GM12878 (cell line): ENCODE results near the gene RTN4R. TPM values are rescaled to one million over a fixed set of nuclear protein-coding genes. Genes with fewer than 3 reads are reported as not detected.

Source experiments
- ATAC-seq: fragments of 200-7000 bp; cut with Tn5 transposase; 3 replicates; pipeline ENCODE4 v1.9.1; 2020; ENCODE audit warnings: mild to moderate bottlenecking, moderate library complexity
- BruUV-seq: library from RNA; stranded (reverse); fragments of 400-500 nt; replicated peaks from 2 replicates; lab custom pipeline; 2021; lab: Mats Ljungman, UMichigan
- CTCF ChIA-PET: fragments of 300-600 bp; sonication (Branson Sonifier 250); formaldehyde crosslinking; extraction: SDS; loops from one replicate; lab custom pipeline; 2021; ENCODE audit warnings: inconsistent platforms; lab: Yijun Ruan, JAX
- POLR2A ChIA-PET: fragments of 350-600 bp; formaldehyde crosslinking; extraction: SDS; loops from one replicate; lab custom pipeline; 2021; ENCODE audit warnings: inconsistent platforms; lab: Charles Lee
- RAD21 ChIA-PET: fragments of 300-600 bp; sonication (Branson Sonifier 250); formaldehyde crosslinking; loops from one replicate; lab custom pipeline; 2023; ENCODE audit warnings: antibody characterized with exemption; ENCODE audit not compliant: unreplicated experiment; lab: Charles Lee
- SMC1A ChIA-PET: fragments of 300-600 bp; sonication (Branson Sonifier 250); formaldehyde crosslinking; loops from one replicate; lab custom pipeline; 2023; ENCODE audit not compliant: unreplicated experiment, uncharacterized antibody; lab: Charles Lee
- DNase-seq: peaks from one replicate; pipeline ENCODE4 v3.0.0-alpha.2; 2011; ENCODE audit warnings: low read depth, low spot score
- FAIRE-seq: peaks from 3 replicates; lab custom pipeline; 2011; peaks lifted over from hg19 to GRCh38; lab: Jason Lieb, UNC
- H2AFZ ChIP-seq: 2 replicates; pipeline ENCODE4 v1.6.0; 2011; ENCODE audit warnings: low read depth, low read length, control low read depth; ENCODE audit not compliant: control insufficient read depth
- H3K27ac ChIP-seq: 2 replicates; pipeline ENCODE4 v1.5.1; 2011; ENCODE audit warnings: control low read depth; ENCODE audit not compliant: control insufficient read depth, insufficient read depth
- H3K27me3 ChIP-seq, 2 experiments: replicated peaks in 1 of 2; 2 replicates each; pipeline versions ENCODE4 v1.6.0 to v1.6.1; 2011; ENCODE audit warnings: low read length in 1 of 2; ENCODE audit not compliant: control insufficient read depth in 2 of 2, insufficient read depth in 2 of 2
- H3K36me3 ChIP-seq, 2 experiments: 2 replicates each; pipeline ENCODE4 v1.5.1; 2011; ENCODE audit warnings: low read length in 1 of 2; ENCODE audit not compliant: control insufficient read depth in 2 of 2, insufficient read depth in 2 of 2
- H3K4me1 ChIP-seq: 2 replicates; pipeline ENCODE4 v1.6.1; 2011; ENCODE audit warnings: mild to moderate bottlenecking, low read length, moderate library complexity, mixed read lengths; ENCODE audit not compliant: control insufficient read depth, insufficient read depth
- H3K4me2 ChIP-seq: 2 replicates; pipeline ENCODE4 v1.6.0; 2011; ENCODE audit warnings: control low read depth; ENCODE audit not compliant: control insufficient read depth, insufficient read depth
- H3K4me3 ChIP-seq: fragments of 200-600 bp; sonication (generic); 2 replicates; pipeline ENCODE4 v1.5.1; 2016
- H3K79me2 ChIP-seq: 2 replicates; pipeline ENCODE4 v1.6.0; 2011; ENCODE audit warnings: low read length; ENCODE audit not compliant: control insufficient read depth, insufficient read depth
- H3K9ac ChIP-seq: 2 replicates; pipeline ENCODE4 v1.8.0; 2011; ENCODE audit warnings: low read length, control low read depth, mixed read lengths; ENCODE audit not compliant: control insufficient read depth, insufficient read depth
- H3K9me3 ChIP-seq: replicated peaks from 3 replicates; pipeline ENCODE4 v1.5.1; 2011; ENCODE audit warnings: mild to moderate bottlenecking, low read length; ENCODE audit not compliant: control insufficient read depth, insufficient read depth
- H4K20me1 ChIP-seq: 2 replicates; pipeline ENCODE4 v1.6.0; 2011; ENCODE audit not compliant: control insufficient read depth, insufficient read depth
- ASH2L ChIP-seq: fragments of 300-600, 200-600 bp; sonication (generic); IDR thresholded peaks from 2 replicates; pipeline ENCODE4 v1.6.1; 2017; ENCODE audit warnings: low read depth, mild to moderate bottlenecking, borderline replicate concordance
- EGR1 ChIP-seq, 2 experiments: IDR thresholded peaks; 1 replicate in 1 of 2; 2 replicates in 1 of 2; pipeline ENCODE4 v1.6.1; 2011 to 2012; ENCODE audit warnings: low read depth in 2 of 2, low read length in 2 of 2, borderline replicate concordance in 1 of 2, mild to moderate bottlenecking in 1 of 2, moderate library complexity in 1 of 2
- ESRRA ChIP-seq: IDR thresholded peaks from 2 replicates; pipeline ENCODE4 v1.6.1; 2012; ENCODE audit warnings: mild to moderate bottlenecking, low read length, improper control_type of control experiment
- HDAC2 ChIP-seq: fragments of 200-600 bp; sonication (generic); IDR thresholded peaks from 2 replicates; pipeline ENCODE4 v1.6.1; 2017
- IKZF2 ChIP-seq, 2 experiments: fragments of 450-650 bp; IDR thresholded peaks; 2 replicates each; pipeline ENCODE4 v1.6.1; 2017; ENCODE audit warnings: mild to moderate bottlenecking in 2 of 2, moderate library complexity in 2 of 2
- JUND ChIP-seq: IDR thresholded peaks from 2 replicates; pipeline ENCODE4 v1.6.1; 2012; ENCODE audit warnings: low read depth, mild to moderate bottlenecking, low read length, improper control_type of control experiment, moderate library complexity
- KAT2A ChIP-seq: conservative IDR thresholded peaks from 2 replicates; pipeline ENCODE4 v1.6.1; 2011; ENCODE audit warnings: low read depth, low read length; ENCODE audit not compliant: control insufficient read depth
- MEF2B ChIP-seq: fragments of 450-650 bp; IDR thresholded peaks from 2 replicates; pipeline ENCODE4 v1.6.1; 2018; ENCODE audit warnings: mild to moderate bottlenecking, moderate library complexity; ENCODE audit not compliant: partially characterized antibody, poor library complexity, severe bottlenecking
- NBN ChIP-seq: fragments of 450-650 bp; IDR thresholded peaks from 2 replicates; pipeline ENCODE4 v1.6.1; 2016
- NFXL1 ChIP-seq: fragments of 450-650 bp; IDR thresholded peaks from 2 replicates; pipeline ENCODE4 v1.6.1; 2017; ENCODE audit warnings: antibody characterized with exemption, mild to moderate bottlenecking, borderline replicate concordance
- NR2F1 ChIP-seq: fragments of 450-650 bp; conservative IDR thresholded peaks from 2 replicates; pipeline ENCODE4 v1.6.1; 2017; ENCODE audit warnings: mild to moderate bottlenecking
- RBBP5 ChIP-seq: fragments of 200-600 bp; sonication (generic); conservative IDR thresholded peaks from 2 replicates; pipeline ENCODE4 v1.6.1; 2016
- SMARCA5 ChIP-seq: fragments of 450-650 bp; IDR thresholded peaks from 2 replicates; pipeline ENCODE4 v1.6.1; 2017; ENCODE audit warnings: mild to moderate bottlenecking
- SPI1 ChIP-seq: IDR thresholded peaks from 2 replicates; pipeline ENCODE4 v1.6.1; 2011; ENCODE audit warnings: low read depth, mild to moderate bottlenecking, low read length, moderate library complexity, borderline replicate concordance; ENCODE audit not compliant: insufficient read depth
- SREBF1 ChIP-seq: IDR thresholded peaks from 2 replicates; pipeline ENCODE4 v1.6.1; 2012; ENCODE audit warnings: mild to moderate bottlenecking, low read length
- TBL1XR1 ChIP-seq: IDR thresholded peaks from 2 replicates; pipeline ENCODE4 v1.6.1; 2012; ENCODE audit warnings: low read depth, low read length, improper control_type of control experiment
- TCF12 ChIP-seq: IDR thresholded peaks from 2 replicates; pipeline ENCODE4 v1.6.1; 2011; ENCODE audit warnings: low read depth, mild to moderate bottlenecking, low read length
- TCF3 ChIP-seq: IDR thresholded peaks from 2 replicates; pipeline ENCODE4 v1.6.1; 2012; ENCODE audit warnings: low read depth, mild to moderate bottlenecking, low read length, borderline replicate concordance; ENCODE audit not compliant: insufficient read depth
- YY1 ChIP-seq: IDR thresholded peaks from 2 replicates; pipeline ENCODE4 v1.6.1; 2011; ENCODE audit warnings: low read depth, mild to moderate bottlenecking, low read length
- ZNF274 ChIP-seq: IDR thresholded peaks from one replicate; pipeline ENCODE4 v1.8.0; 2011; ENCODE audit not compliant: insufficient read length, insufficient read depth
- ZNF622 ChIP-seq: fragments of 450-650 bp; IDR thresholded peaks from 2 replicates; pipeline ENCODE4 v1.6.1; 2017; ENCODE audit warnings: mild to moderate bottlenecking, inconsistent platforms
- WGBS: methylation state at CpG from one replicate; pipeline ENCODE4 v1.1.6; 2016; ENCODE audit warnings: low lambda C conversion rate; ENCODE audit not compliant: insufficient replicate concordance, insufficient coverage; ENCODE audit errors: missing lambda C conversion rate; 5-methylcytosine and 5-hydroxymethylcytosine counted together
- in situ Hi-C: fragments of 300-500 bp; cut with MboI; formaldehyde crosslinking; loops from 9 replicates; pipeline ENCODE4 v1.14.3; 2018; ENCODE audit warnings: mixed read lengths
- intact Hi-C: fragments of 100-400 bp; cut with micrococcal nuclease; formaldehyde crosslinking; loops from one replicate; pipeline ENCODE4 v1.14.2; 2022; ENCODE audit not compliant: unreplicated experiment
- polyA plus RNA-seq, 11 experiments: library from polyadenylated mRNA; depleted of rRNA in 4 of 11; unstranded in 6 of 11; stranded (reverse) in 5 of 11; fragments of >200 nt; fragmentation: Nextera tagmentation in 4 of 11; fragmentation: Illumina TruSeq in 1 of 11; extraction: Ambion mirVana in 4 of 11; extraction: Trizol in 1 of 11; gene quantifications; 1 replicate in 1 of 11; 2 replicates in 10 of 11; pipeline versions ENCODE4 v1.2.1 to v1.2.3, GENCODE V29; 2011 to 2016; ENCODE audit warnings: inconsistent platforms in 2 of 11, missing spikeins in 2 of 11, low read depth in 1 of 11
- total RNA-seq, 4 experiments: library from RNA; depleted of rRNA in 3 of 4; stranded (reverse); fragments of >200 nt in 3 of 4; fragmentation: Illumina TruSeq in 1 of 4; extraction: Trizol in 1 of 4; gene quantifications; 2 replicates each; pipeline versions ENCODE4 v1.2.1 to v1.2.3, GENCODE V29; 2013 to 2021
- TF ChIP-seq, protein P1 (sequence below): fragments of 150-350 bp; IDR thresholded peaks from 2 replicates; pipeline ENCODE4 v1.6.1; 2014; ENCODE audit warnings: mild to moderate bottlenecking, low read depth, low read length

Gene RTN4R
- total and polyA plus RNA-seq, 10 of the 15 experiments (the other 5 are each of a cell fraction or from before 2014, with no cell fraction given) = 0.03 to 1.0 (median 0.60) TPM; not detected in 2

- TF ChIP-seq EGR1 (IDR thresholded peaks at IDR 0.05; ENCODE audit: borderline replicate concordance in 1 of 2, low read depth in 2 of 2, low read length in 2 of 2) = no peak
- TF ChIP-seq MEF2B = no peak
- no peak for TF ChIP-seq TCF12
- no peak for TF ChIP-seq SPI1
- TF ChIP-seq SREBF1 = no peak
- no peak for TF ChIP-seq NBN
These were observed 4.6 kb upstream of the RTN4R start (continued) for GRCh38 chr22:20272700-20273099.

DNA sequence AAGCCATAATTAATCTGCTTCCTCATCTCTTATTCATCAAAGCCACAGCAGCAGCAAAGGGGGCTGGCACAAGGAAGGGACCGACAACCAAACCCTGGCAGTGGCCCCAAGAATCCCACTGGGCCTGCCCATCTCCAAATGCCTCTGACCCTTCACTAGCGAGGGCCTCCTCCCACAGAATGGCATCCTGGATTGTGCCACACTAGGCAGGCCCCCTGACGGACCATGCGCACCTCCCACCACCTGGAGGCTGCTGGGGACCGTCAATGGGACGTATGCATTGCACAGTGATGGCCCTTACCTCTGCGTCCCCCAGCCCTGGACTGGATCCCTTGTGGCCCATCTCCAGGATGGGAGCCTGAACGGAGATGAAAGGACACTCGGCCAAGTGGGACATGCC is 4.1 kb upstream of the RTN4R start:
- no TSS peak for BruUV-seq
- ChIA-PET RAD21 (no interaction called here), SMC1A (no interaction called here), CTCF (no interaction called here), POLR2A (no interaction called here)
- H3K27me3 ChIP-seq = no peaks in the 10 kb centered on the region; a peak in 1 of 4 replicates
- no peak overlapping the region for H3K27ac ChIP-seq
- intact Hi-C loops (no loop called here), in situ Hi-C loops (no loop called here)
- H3K4me1 ChIP-seq = no peaks in the 10 kb centered on the region
- H3K4me3 ChIP-seq = no peak overlapping the region
- no peak for ATAC-seq
- H3K79me2 ChIP-seq = no peaks in the 10 kb centered on the region
- DNase-seq = no peak
- no peak for FAIRE-seq
- H2AFZ ChIP-seq = no peak overlapping the region
- H3K9me3 ChIP-seq = no peaks in the 10 kb centered on the region
- TF ChIP-seq NR2F1 (no peak), SMARCA5 (no peak), KAT2A (no peak), SPI1 (no peak), ZNF274 (no peak), RBBP5 (no peak), HDAC2 (no peak), IKZF2 (IDR thresholded peaks at IDR 0.05) (no peak), ZNF622 (no peak), TBL1XR1 (no peak), ESRRA (no peak), YY1 (no peak), ASH2L (no peak), TCF3 (no peak), NFXL1 (no peak), JUND (no peak)
- TF ChIP-seq, protein P1, sequence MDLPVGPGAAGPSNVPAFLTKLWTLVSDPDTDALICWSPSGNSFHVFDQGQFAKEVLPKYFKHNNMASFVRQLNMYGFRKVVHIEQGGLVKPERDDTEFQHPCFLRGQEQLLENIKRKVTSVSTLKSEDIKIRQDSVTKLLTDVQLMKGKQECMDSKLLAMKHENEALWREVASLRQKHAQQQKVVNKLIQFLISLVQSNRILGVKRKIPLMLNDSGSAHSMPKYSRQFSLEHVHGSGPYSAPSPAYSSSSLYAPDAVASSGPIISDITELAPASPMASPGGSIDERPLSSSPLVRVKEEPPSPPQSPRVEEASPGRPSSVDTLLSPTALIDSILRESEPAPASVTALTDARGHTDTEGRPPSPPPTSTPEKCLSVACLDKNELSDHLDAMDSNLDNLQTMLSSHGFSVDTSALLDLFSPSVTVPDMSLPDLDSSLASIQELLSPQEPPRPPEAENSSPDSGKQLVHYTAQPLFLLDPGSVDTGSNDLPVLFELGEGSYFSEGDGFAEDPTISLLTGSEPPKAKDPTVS = no peak
- no peaks in the 10 kb centered on the region for H4K20me1 ChIP-seq
- 25% methylated on average over 9 of the region's 9 CpGs for WGBS
- H3K9ac ChIP-seq = no peak overlapping the region
- no peaks in the 10 kb centered on the region for H3K36me3 ChIP-seq
- no peak overlapping the region for H3K4me2 ChIP-seq
